Measurements from ENCODE around the gene CLSTN1. TPM values are rescaled to one million over a fixed set of nuclear protein-coding genes. Genes with fewer than 3 reads are reported as not detected.

CLSTN1 gene
- total RNA-seq = 115 and 119 TPM in 2 replicates

DNA sequence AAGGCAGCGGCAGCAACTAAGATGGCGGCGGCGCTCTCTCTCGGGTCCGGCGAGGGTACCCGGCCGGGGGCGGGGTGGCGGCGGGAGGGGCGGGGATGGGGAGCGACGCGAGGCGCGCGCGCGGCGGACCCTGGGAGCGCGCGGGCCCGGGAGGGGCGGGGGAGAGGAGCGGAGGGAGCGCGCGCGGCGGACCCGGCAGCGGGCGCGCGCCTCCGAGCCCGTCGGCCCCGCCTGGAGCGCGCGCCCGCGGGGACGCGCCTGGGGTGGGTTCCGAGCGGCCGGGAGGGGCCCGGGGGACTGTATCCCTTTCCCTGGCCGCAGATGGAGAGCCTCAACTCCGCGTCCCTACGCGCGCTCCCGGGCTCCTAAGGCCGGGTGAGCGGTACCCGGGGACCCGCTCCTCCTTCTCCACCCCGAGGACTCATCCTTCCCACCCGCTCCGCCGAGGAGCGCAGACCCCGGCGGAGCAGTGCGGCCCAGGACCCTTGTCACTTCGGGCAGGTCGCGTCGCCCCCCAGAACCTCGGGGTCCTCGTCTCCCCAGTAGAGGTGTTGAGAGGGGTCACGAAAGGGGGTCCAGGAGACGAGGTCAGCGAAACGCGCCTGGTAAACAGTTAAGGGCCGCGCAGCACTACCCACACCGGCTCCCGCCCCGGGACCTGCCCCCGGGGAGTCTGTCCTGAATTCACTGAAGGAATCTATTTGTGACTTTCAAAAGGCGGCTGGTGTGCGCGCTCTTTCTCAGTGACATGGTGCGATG lies at the start of gene CLSTN1:
CLSTN1 (minus strand) TSS at position 23 of the 759 bp plus-strand sequence. CDS start 232 bp downstream, outside the sequence.

Other genes starting within 250 kb of the CLSTN1 start
- gene TMEM201, start 235.1 kb downstream of the CLSTN1 start, total RNA-seq = 5.8 and 11.5 TPM in 2 replicates
- gene PIK3CD, start 172.2 kb downstream of the CLSTN1 start, total RNA-seq = 24.5 and 31.2 TPM in 2 replicates
- 80.1 and 86.2 TPM in 2 replicates for gene CTNNBIP1, start 86.3 kb upstream of the CLSTN1 start, total RNA-seq
- gene LZIC, start 119.4 kb upstream of the CLSTN1 start, total RNA-seq = 21.7 and 26.0 TPM in 2 replicates
- gene NMNAT1, start 119.5 kb upstream of the CLSTN1 start, total RNA-seq = 6.9 and 9.0 TPM in 2 replicates
- gene RBP7, start 173.3 kb upstream of the CLSTN1 start, total RNA-seq = 1.4 and 4.1 TPM in 2 replicates
- 25.7 and 28.6 TPM in 2 replicates for gene UBE4B, start 209.0 kb upstream of the CLSTN1 start, total RNA-seq